Neural progenitor cell (in vitro differentiated cells): Measurements from ENCODE around the gene PHF23. TPM values are rescaled to one million over a fixed set of nuclear protein-coding genes. Genes with fewer than 3 reads are reported as not detected.

Source experiments
- DNase-seq: peaks from one replicate; pipeline ENCODE4 v3.0.0-alpha.2; 2016; ENCODE audit warnings: low spot score
- H2AFZ ChIP-seq: fragments of 200-600 bp; sonication (generic); replicated peaks from 2 replicates; pipeline ENCODE4 v1.6.1; 2016; ENCODE audit warnings: antibody characterized with exemption
- H3F3A ChIP-seq: fragments of 200-600 bp; sonication (generic); 2 replicates; pipeline ENCODE4 v1.6.1; 2016; ENCODE audit warnings: antibody characterized with exemption, low read depth
- H3K27ac ChIP-seq: fragments of 200-600 bp; sonication (generic); 2 replicates; pipeline ENCODE4 v1.5.1; 2016; ENCODE audit warnings: mild to moderate bottlenecking
- H3K27me3 ChIP-seq: fragments of 200-600 bp; sonication (generic); 2 replicates; pipeline ENCODE4 v1.6.1; 2016; ENCODE audit warnings: mild to moderate bottlenecking, moderate library complexity
- H3K36me3 ChIP-seq: fragments of 200-600 bp; sonication (generic); 2 replicates; pipeline ENCODE4 v1.5.1; 2016
- H3K4me1 ChIP-seq: fragments of 200-600 bp; sonication (generic); 2 replicates; pipeline ENCODE4 v1.6.1; 2016; ENCODE audit warnings: mixed run types
- H3K4me2 ChIP-seq: fragments of 200-600 bp; sonication (generic); 2 replicates; pipeline ENCODE4 v1.6.1; 2016
- H3K4me3 ChIP-seq: fragments of 200-600 bp; sonication (generic); 2 replicates; pipeline ENCODE4 v1.5.1; 2016
- H3K79me2 ChIP-seq: fragments of 200-600 bp; sonication (generic); 2 replicates; pipeline ENCODE4 v1.6.1; 2016; ENCODE audit warnings: low read depth
- H3K9ac ChIP-seq: fragments of 200-600 bp; sonication (generic); 2 replicates; pipeline ENCODE4 v1.6.1; 2016
- H3K9me3 ChIP-seq: fragments of 200-600 bp; sonication (generic); 2 replicates; pipeline ENCODE4 v1.5.1; 2016; ENCODE audit warnings: low read depth
- H4K20me1 ChIP-seq: fragments of 200-600 bp; sonication (generic); 2 replicates; pipeline ENCODE4 v1.6.1; 2016; ENCODE audit warnings: low read depth
- H3K27ac Mint-ChIP-seq: 3 replicates; pipeline ENCODE4 v1.8.0; 2021; ENCODE audit warnings: mixed read lengths
- H3K27me3 Mint-ChIP-seq: 2 replicates; pipeline ENCODE4 v1.8.0; 2022; ENCODE audit warnings: low read depth, mild to moderate bottlenecking, inconsistent platforms, moderate library complexity, mixed read lengths; ENCODE audit not compliant: insufficient read depth
- H3K36me3 Mint-ChIP-seq: 3 replicates; pipeline ENCODE4 v1.8.0; 2021; ENCODE audit warnings: mixed read lengths
- H3K4me1 Mint-ChIP-seq: 3 replicates; pipeline ENCODE4 v1.8.0; 2021; ENCODE audit warnings: mixed read lengths
- H3K4me3 Mint-ChIP-seq: 3 replicates; pipeline ENCODE4 v1.8.0; 2021; ENCODE audit warnings: mild to moderate bottlenecking, moderate library complexity, mixed read lengths
- H3K9me3 Mint-ChIP-seq: 3 replicates; pipeline ENCODE4 v1.8.0; 2020; ENCODE audit warnings: mixed read lengths
- EZH2 ChIP-seq: fragments of 200-600 bp; sonication (generic); IDR thresholded peaks from 2 replicates; pipeline ENCODE4 v1.6.1; 2017; ENCODE audit warnings: antibody characterized with exemption, mild to moderate bottlenecking, moderate library complexity
- EZH2phosphoT487 ChIP-seq: fragments of 200-600 bp; sonication (generic); IDR thresholded peaks from 2 replicates; pipeline ENCODE4 v1.6.1; 2017; ENCODE audit warnings: antibody characterized with exemption
- total RNA-seq: library from RNA; depleted of rRNA; stranded (reverse); fragments of >200 nt; gene quantifications from 2 replicates; pipeline ENCODE4 v1.2.3, GENCODE V29; 2015; ENCODE audit warnings: low replicate concordance
- TF ChIP-seq, protein P1 (sequence below): fragments of 200-600 bp; sonication (generic); IDR thresholded peaks from 2 replicates; pipeline ENCODE4 v1.5.1; 2017; ENCODE audit warnings: antibody characterized with exemption, mild to moderate bottlenecking

The PHF23 gene
- total RNA-seq, 1 donor from 2014 or later, result 31.6 TPM

DNA sequence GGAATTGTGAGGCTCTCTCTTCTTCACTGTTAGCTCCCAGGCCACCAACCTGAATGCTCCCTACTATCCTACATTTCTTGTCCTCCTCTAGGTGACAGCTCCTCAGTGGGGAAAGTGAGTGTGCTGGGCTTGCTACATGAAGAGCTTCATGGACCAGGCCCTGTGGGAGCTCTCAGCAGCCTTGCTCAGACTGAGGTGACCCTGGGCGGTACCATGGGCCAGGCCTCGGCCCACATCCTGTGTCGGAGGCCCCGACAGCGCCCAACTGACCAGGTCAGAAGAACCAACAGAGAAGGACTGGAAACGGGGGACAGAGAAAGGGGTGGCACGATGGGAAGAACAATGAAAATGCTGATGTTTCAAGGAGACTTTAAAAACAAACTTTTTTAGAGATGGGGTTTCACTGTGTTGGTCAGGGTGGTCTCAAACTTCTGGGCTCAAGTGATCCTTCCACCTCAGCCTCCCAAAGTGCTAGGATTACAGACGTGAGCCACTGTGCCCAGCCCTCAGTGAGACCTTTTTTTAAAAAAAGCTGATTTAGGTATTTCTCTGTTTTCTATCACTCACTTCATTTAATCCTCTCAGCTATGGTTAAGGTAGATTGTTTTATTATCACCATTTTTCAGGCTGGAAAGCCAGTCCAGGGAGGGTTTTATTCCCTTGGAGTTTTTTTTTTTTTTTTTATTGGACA is 17.7 kb upstream of the PHF23 start:
- H3K27ac Mint-ChIP-seq, result no peak overlapping the region

GRCh38 chr17:7254511-7254910 is 15.3 kb upstream of the PHF23 start:
- H3K4me1 Mint-ChIP-seq, result peaks cover 24% of the 10 kb centered on the region
- Histone ChIP-seq H3K27ac (no peak overlapping the region), H3K27me3 (no peaks in the 10 kb centered on the region), H4K20me1 (peaks cover 15% of the 10 kb centered on the region), H3K4me3 (no peak overlapping the region), H3F3A (peaks cover 18% of the 10 kb centered on the region), H3K4me1 (peaks cover 16% of the 10 kb centered on the region), H3K79me2 (peaks cover 31% of the 10 kb centered on the region), H2AFZ (no peak overlapping the region), H3K9me3 (no peaks in the 10 kb centered on the region), H3K9ac (no peak overlapping the region), H3K36me3 (peaks cover 3% of the 10 kb centered on the region), H3K4me2 (no peak overlapping the region)
- no peak overlapping the region for H3K27ac Mint-ChIP-seq
- DNase-seq, result no peak
- H3K4me3 Mint-ChIP-seq, result peak overlapping the region; percentile 18
- H3K27me3 Mint-ChIP-seq, result peaks cover 16% of the 10 kb centered on the region
- peaks cover 28% of the 10 kb centered on the region for H3K36me3 Mint-ChIP-seq
- no peak for TF ChIP-seq EZH2phosphoT487
- TF ChIP-seq EZH2, result no peak
- TF ChIP-seq, protein P1, sequence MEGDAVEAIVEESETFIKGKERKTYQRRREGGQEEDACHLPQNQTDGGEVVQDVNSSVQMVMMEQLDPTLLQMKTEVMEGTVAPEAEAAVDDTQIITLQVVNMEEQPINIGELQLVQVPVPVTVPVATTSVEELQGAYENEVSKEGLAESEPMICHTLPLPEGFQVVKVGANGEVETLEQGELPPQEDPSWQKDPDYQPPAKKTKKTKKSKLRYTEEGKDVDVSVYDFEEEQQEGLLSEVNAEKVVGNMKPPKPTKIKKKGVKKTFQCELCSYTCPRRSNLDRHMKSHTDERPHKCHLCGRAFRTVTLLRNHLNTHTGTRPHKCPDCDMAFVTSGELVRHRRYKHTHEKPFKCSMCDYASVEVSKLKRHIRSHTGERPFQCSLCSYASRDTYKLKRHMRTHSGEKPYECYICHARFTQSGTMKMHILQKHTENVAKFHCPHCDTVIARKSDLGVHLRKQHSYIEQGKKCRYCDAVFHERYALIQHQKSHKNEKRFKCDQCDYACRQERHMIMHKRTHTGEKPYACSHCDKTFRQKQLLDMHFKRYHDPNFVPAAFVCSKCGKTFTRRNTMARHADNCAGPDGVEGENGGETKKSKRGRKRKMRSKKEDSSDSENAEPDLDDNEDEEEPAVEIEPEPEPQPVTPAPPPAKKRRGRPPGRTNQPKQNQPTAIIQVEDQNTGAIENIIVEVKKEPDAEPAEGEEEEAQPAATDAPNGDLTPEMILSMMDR, result no peak
- H3K9me3 Mint-ChIP-seq, result no peaks in the 10 kb centered on the region

More for the DNA sequence above, 17.7 kb upstream of the PHF23 start:
- Mint-ChIP-seq H3K36me3 (peaks cover 26% of the 10 kb centered on the region), H3K4me3 (peak overlapping the region; percentile 60), H3K27me3 (peaks cover 26% of the 10 kb centered on the region), H3K4me1 (peaks cover 10% of the 10 kb centered on the region), H3K9me3 (no peaks in the 10 kb centered on the region)
- Histone ChIP-seq H2AFZ (no peak overlapping the region), H3K9me3 (no peaks in the 10 kb centered on the region), H3K4me2 (no peak overlapping the region), H3K79me2 (peaks cover 12% of the 10 kb centered on the region), H3F3A (peaks cover 28% of the 10 kb centered on the region), H3K27me3 (peaks cover 23% of the 10 kb centered on the region), H3K27ac (no peak overlapping the region), H3K9ac (no peak overlapping the region), H3K4me1 (peaks cover 5% of the 10 kb centered on the region), H3K4me3 (no peak overlapping the region), H3K36me3 (peaks cover 3% of the 10 kb centered on the region), H4K20me1 (peaks cover 11% of the 10 kb centered on the region)
- no peak for DNase-seq
- TF ChIP-seq EZH2, result no peak
- TF ChIP-seq, protein P1, result no peak
- no peak for TF ChIP-seq EZH2phosphoT487

DNA sequence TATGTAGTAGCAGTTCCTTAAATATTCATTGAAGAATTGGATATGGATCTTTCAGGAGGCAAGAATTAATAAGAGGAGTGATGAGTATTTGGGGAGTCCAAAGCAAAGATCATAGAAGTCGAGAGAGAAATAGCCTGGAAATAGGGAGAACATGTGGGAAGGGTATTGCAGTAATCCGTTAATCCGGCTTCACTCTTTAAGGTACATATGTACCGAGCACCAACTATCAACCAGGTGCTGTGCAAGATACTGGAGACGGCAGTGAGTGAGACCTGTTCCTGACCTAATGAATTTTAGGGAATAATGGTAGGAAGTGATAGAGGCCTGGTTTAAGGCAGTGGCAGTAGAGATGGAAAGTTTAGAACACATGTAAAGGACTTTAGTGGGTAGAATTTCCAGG is 13.8 kb upstream of the PHF23 start:
- Histone ChIP-seq H3K27me3 (no peaks in the 10 kb centered on the region), H3K4me1 (peaks cover 16% of the 10 kb centered on the region), H4K20me1 (peaks cover 27% of the 10 kb centered on the region), H3K79me2 (peaks cover 46% of the 10 kb centered on the region), H3K36me3 (peaks cover 3% of the 10 kb centered on the region), H3F3A (peaks cover 18% of the 10 kb centered on the region), H3K9me3 (no peaks in the 10 kb centered on the region), H3K27ac (no peak overlapping the region), H2AFZ (no peak overlapping the region), H3K4me3 (peak overlapping the region; percentile 61), H3K9ac (peak overlapping the region; percentile 70), H3K4me2 (peak overlapping the region; percentile 87)
- Mint-ChIP-seq H3K27ac (no peak overlapping the region), H3K36me3 (peaks cover 19% of the 10 kb centered on the region), H3K4me1 (peaks cover 34% of the 10 kb centered on the region), H3K4me3 (peak overlapping the region; percentile 89), H3K27me3 (peaks cover 12% of the 10 kb centered on the region), H3K9me3 (no peaks in the 10 kb centered on the region)
- no peak for TF ChIP-seq EZH2
- TF ChIP-seq EZH2phosphoT487, result no peak
- TF ChIP-seq, protein P1, result no peak
- no peak for DNase-seq
